Mesenchymal stem cell (in vitro differentiated cells and primary cell): ENCODE results near the gene TEX54.

Experiments
- DNase-seq: peaks from one replicate; pipeline ENCODE4 v3.0.0-alpha.2; 2013
- H2AFZ ChIP-seq: one replicate; pipeline ENCODE4 v1.6.1; 2013; ENCODE audit warnings: low read depth, mild to moderate bottlenecking, control low read depth, inconsistent platforms, low read length, moderate library complexity
- H2AK5ac ChIP-seq: 2 replicates; pipeline ENCODE4 v1.6.1; 2013; ENCODE audit warnings: low read length, moderate library complexity, mild to moderate bottlenecking, inconsistent platforms; ENCODE audit not compliant: severe bottlenecking
- H2BK120ac ChIP-seq: one replicate; pipeline ENCODE4 v1.6.1; 2013; ENCODE audit warnings: low read depth, mild to moderate bottlenecking, inconsistent platforms, low read length, moderate library complexity
- H2BK12ac ChIP-seq, 2 experiments: one replicate each; pipeline ENCODE4 v1.6.1; 2013; ENCODE audit warnings: inconsistent platforms in 2 of 2, low read length in 2 of 2, mild to moderate bottlenecking in 2 of 2, moderate library complexity in 2 of 2, control low read depth in 1 of 2
- H2BK15ac ChIP-seq: one replicate; pipeline ENCODE4 v1.6.1; 2013; ENCODE audit warnings: mild to moderate bottlenecking, low read depth, inconsistent platforms; ENCODE audit not compliant: poor library complexity, severe bottlenecking
- H2BK5ac ChIP-seq: 2 replicates; pipeline ENCODE4 v1.6.1; 2013; ENCODE audit warnings: low read depth, mild to moderate bottlenecking, low read length, control low read depth, inconsistent platforms; ENCODE audit not compliant: poor library complexity, severe bottlenecking
- H3K14ac ChIP-seq, 2 experiments: one replicate each; pipeline ENCODE4 v1.6.1; 2013; ENCODE audit warnings: inconsistent platforms in 2 of 2, low read length in 2 of 2, control low read depth in 1 of 2, mild to moderate bottlenecking in 1 of 2, moderate library complexity in 1 of 2
- H3K18ac ChIP-seq, 2 experiments: one replicate each; pipeline ENCODE4 v1.6.1; 2013; ENCODE audit warnings: inconsistent platforms in 2 of 2, low read length in 2 of 2, control low read depth in 1 of 2, low read depth in 1 of 2, mild to moderate bottlenecking in 1 of 2
- H3K23ac ChIP-seq, 2 experiments: one replicate each; pipeline ENCODE4 v1.6.1; 2013; ENCODE audit warnings: inconsistent platforms in 2 of 2, low read length in 2 of 2, mild to moderate bottlenecking in 2 of 2, moderate library complexity in 2 of 2, control low read depth in 1 of 2
- H3K27ac ChIP-seq: 2 replicates; pipeline ENCODE4 v1.5.1; 2013; ENCODE audit warnings: mild to moderate bottlenecking, moderate library complexity, low read length, control low read depth, inconsistent platforms; ENCODE audit not compliant: poor library complexity, severe bottlenecking
- H3K27me3 ChIP-seq, 2 experiments: 2 replicates each; pipeline versions ENCODE4 v1.6.1 to v1.7.0; 2013; ENCODE audit warnings: low read length in 2 of 2, mild to moderate bottlenecking in 2 of 2, moderate library complexity in 2 of 2, control low read depth in 1 of 2, inconsistent platforms in 1 of 2; ENCODE audit not compliant: control insufficient read depth in 1 of 2, insufficient read depth in 1 of 2
- H3K36me3 ChIP-seq, 2 experiments: 2 replicates each; pipeline versions ENCODE4 v1.6.1 to v1.7.0; 2013; ENCODE audit warnings: low read length in 2 of 2, control low read depth in 1 of 2, inconsistent platforms in 1 of 2, low read depth in 1 of 2, mild to moderate bottlenecking in 1 of 2; ENCODE audit not compliant: insufficient read depth in 2 of 2, control insufficient read depth in 1 of 2
- H3K4ac ChIP-seq, 2 experiments: one replicate each; pipeline ENCODE4 v1.6.1; 2013; ENCODE audit warnings: inconsistent platforms in 2 of 2, low read length in 2 of 2, mild to moderate bottlenecking in 2 of 2, moderate library complexity in 2 of 2, control low read depth in 1 of 2, low read depth in 1 of 2
- H3K4me1 ChIP-seq: 2 replicates; pipeline ENCODE4 v1.6.1; 2013; ENCODE audit warnings: low read depth, low read length, control low read depth; ENCODE audit not compliant: control insufficient read depth, insufficient read depth
- H3K4me2 ChIP-seq: 2 replicates; pipeline ENCODE4 v1.6.1; 2013; ENCODE audit warnings: low read length, mild to moderate bottlenecking, inconsistent platforms; ENCODE audit not compliant: poor library complexity, severe bottlenecking
- H3K4me3 ChIP-seq, 2 experiments: 2 replicates each; pipeline versions ENCODE4 v1.5.1 to v1.7.0; 2013; ENCODE audit warnings: low read length in 2 of 2, mild to moderate bottlenecking in 2 of 2, control low read depth in 1 of 2, low read depth in 1 of 2; ENCODE audit not compliant: insufficient read depth in 1 of 2
- H3K79me1 ChIP-seq: replicated peaks from 2 replicates; pipeline ENCODE4 v1.6.1; 2013; ENCODE audit warnings: mild to moderate bottlenecking, control low read depth, low read length, inconsistent platforms; ENCODE audit not compliant: poor library complexity, severe bottlenecking
- H3K9ac ChIP-seq: 2 replicates; pipeline ENCODE4 v1.7.0; 2013; ENCODE audit warnings: mild to moderate bottlenecking, low read length, moderate library complexity
- H3K9me3 ChIP-seq: 2 replicates; pipeline ENCODE4 v1.7.0; 2013; ENCODE audit warnings: mild to moderate bottlenecking, low read length; ENCODE audit not compliant: control insufficient read depth
- H4K8ac ChIP-seq: one replicate; pipeline ENCODE4 v1.6.1; 2013; ENCODE audit warnings: inconsistent platforms, mild to moderate bottlenecking, low read length, moderate library complexity
- H4K91ac ChIP-seq: one replicate; pipeline ENCODE4 v1.6.1; 2013; ENCODE audit warnings: mild to moderate bottlenecking, low read length, inconsistent platforms
- WGBS: methylation state at CpG from one replicate; pipeline ENCODE4 v1.1.7; 2013; ENCODE audit warnings: mixed read lengths; 5-methylcytosine and 5-hydroxymethylcytosine counted together

TEX54 gene

DNA sequence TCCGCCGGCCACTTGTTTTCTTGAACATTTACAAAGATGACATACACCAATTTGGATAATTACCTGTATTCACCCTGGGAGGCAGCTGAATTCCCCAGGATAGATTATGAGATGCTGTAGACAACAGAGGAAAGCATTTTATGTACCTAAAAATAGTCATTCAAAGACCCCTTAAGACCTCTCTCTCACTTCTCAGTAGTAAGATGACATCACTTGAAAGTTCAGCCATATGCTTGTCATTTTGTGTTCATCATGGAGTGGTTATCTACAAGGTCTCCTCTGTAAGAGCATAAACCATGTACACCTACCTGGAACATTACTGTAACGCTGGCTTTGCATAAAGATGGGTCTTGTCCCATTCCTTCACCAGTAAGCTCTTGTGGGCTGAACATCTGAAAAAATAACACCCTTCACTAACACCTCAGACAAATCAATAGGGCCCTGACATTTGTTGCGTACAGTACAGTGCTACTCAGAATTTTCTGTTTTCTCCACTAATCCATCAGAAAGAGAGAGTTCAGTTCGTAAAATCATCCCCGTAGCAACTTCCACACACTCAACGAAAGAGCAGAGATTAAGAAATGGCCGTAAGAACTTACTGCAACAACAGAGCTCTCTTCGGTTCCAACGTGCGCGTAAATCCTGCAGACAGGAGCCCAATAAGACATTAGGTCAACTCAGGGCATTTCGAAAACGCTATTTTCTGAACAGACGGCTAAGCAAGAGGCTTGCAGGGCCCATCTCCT lies 22.4 kb upstream of the TEX54 start:
- Histone ChIP-seq H3K27ac (peak overlapping the region; percentile 64), H3K23ac (peak overlapping the region; percentile 51 to 86), H3K9ac (peak overlapping the region; percentile 94), H3K36me3 (peaks cover 13 to 38% of the 10 kb centered on the region in 2 experiments), H2AFZ (no peak overlapping the region), H3K14ac (peak overlapping the region in 1 of 2 experiments; percentile 86), H4K91ac (no peak overlapping the region), H3K9me3 (no peaks in the 10 kb centered on the region), H4K8ac (no peak overlapping the region), H3K4me1 (peaks cover 8% of the 10 kb centered on the region), H2BK12ac (no peak overlapping the region), H2BK5ac (no peak overlapping the region), H2BK120ac (no peak overlapping the region), H3K4ac (peak overlapping the region in 1 of 2 experiments; percentile 97), H2BK15ac (no peak overlapping the region), H3K4me3 (peak overlapping the region; percentile 91), H2AK5ac (peak overlapping the region; percentile 94), H3K79me1 (no peaks in the 10 kb centered on the region), H3K27me3 (no peaks in the 10 kb centered on the region), H3K4me2 (peak overlapping the region; percentile 77), H3K18ac (peak overlapping the region; percentile 56 to 97)
- under 1% methylated on average over 15 of the region's 15 CpGs for WGBS
- no peak for DNase-seq

DNA sequence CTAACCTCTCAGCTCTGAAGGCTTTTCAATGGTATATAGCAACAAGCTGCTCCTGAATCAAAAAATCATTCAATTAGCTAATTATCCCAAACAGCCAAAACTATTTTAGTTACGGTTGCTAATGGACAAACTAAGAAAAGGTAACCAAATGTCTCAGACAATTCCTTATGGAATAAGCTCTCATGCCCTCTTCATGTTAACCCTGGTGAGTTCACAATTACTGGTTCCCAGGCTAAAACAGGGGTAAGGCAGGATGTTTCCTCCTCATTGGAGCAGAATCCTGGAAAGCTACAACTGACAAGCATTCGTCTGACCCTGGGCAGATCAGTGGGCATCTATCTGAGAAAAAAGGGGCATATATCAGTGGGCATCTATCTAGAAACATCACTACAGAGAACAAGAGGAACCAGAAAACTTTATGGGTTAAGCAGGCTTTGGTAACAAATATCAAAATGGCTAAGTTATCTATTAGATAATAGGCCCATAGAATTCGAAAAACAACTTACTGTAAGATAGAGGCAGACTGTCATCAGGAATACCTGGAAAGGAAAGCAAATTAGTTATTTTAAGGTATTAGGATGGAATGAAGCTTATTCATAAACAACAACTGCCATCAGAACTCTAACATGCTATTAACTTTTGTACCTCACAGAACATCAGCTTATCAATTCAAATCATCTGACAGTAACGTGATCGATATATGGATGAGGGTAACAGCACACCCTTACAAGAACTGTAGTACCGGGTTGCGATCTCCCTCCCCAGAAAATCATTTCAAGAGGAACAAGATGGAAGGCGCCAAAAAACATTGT lies 21.6 kb upstream of the TEX54 start:
- Histone ChIP-seq H3K18ac (no peak overlapping the region), H3K4me1 (peaks cover 8% of the 10 kb centered on the region), H3K9me3 (no peaks in the 10 kb centered on the region), H3K27ac (no peak overlapping the region), H3K4me3 (peak overlapping the region in 1 of 2 experiments; percentile 91), H3K14ac (peak overlapping the region in 1 of 2 experiments; percentile 29), H3K9ac (peak overlapping the region; percentile 94), H3K4me2 (peak overlapping the region; percentile 87), H3K4ac (no peak overlapping the region), H2AFZ (no peak overlapping the region), H3K36me3 (peaks cover 13 to 38% of the 10 kb centered on the region in 2 experiments), H2BK15ac (no peak overlapping the region), H4K91ac (no peak overlapping the region), H2AK5ac (no peak overlapping the region), H3K27me3 (no peaks in the 10 kb centered on the region), H2BK5ac (no peak overlapping the region), H3K23ac (no peak overlapping the region), H4K8ac (no peak overlapping the region), H3K79me1 (no peaks in the 10 kb centered on the region), H2BK12ac (no peak overlapping the region), H2BK120ac (no peak overlapping the region)
- 11% methylated on average over 6 of the region's 8 CpGs for WGBS
- no peak for DNase-seq

DNA sequence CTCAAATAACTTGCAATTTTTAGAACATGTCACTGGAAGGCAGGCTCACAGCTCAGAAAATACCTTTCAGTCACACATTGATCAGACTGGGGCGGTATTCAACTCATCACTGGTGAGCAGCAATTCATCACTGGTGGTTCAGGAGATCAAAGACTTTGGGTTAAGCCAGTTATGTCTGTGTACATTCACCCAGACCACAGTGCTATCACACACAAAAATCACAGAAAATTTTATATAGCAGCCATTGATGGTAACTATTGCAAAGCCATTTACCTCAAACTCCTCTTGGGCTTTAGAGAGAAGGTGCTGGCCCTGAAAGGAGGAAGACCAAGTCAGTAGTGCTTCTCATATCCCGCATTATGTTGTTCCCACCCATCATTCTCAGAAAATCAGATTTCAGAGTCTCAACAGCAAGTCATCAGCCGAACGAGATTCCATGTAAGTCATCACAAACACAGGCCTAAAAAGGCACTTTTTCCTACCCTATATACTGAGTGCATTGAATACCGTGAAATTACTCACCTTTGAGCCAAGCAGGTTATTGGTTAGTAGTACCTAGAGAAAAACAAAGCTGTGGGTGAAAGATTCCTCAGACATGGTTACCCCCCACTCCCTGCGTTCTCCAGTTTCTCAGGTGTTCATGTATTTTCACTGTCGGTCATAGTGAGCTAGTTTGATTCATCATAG lies 20.8 kb upstream of the TEX54 start:
- Histone ChIP-seq H3K4me2 (peak overlapping the region; percentile 87), H3K9me3 (no peaks in the 10 kb centered on the region), H2BK12ac (no peak overlapping the region), H2BK5ac (no peak overlapping the region), H3K79me1 (no peaks in the 10 kb centered on the region), H2AFZ (no peak overlapping the region), H3K27ac (no peak overlapping the region), H3K36me3 (peaks cover 13 to 38% of the 10 kb centered on the region in 2 experiments), H2BK120ac (no peak overlapping the region), H3K14ac (no peak overlapping the region), H2BK15ac (no peak overlapping the region), H3K23ac (no peak overlapping the region), H3K18ac (no peak overlapping the region), H2AK5ac (no peak overlapping the region), H3K9ac (peak overlapping the region; percentile 94), H3K4ac (no peak overlapping the region), H3K4me1 (peaks cover 8% of the 10 kb centered on the region), H4K8ac (no peak overlapping the region), H3K27me3 (no peaks in the 10 kb centered on the region), H3K4me3 (peak overlapping the region in 1 of 2 experiments; percentile 91), H4K91ac (no peak overlapping the region)
- WGBS: 77% methylated on average over 5 of the region's 7 CpGs
- no peak for DNase-seq
